Chondrocyte (in vitro differentiated cells): ENCODE data around the gene SLC4A1AP. TPM values are rescaled to one million over a fixed set of nuclear protein-coding genes. Genes with fewer than 3 reads are reported as not detected.
A peak's percentile ranks its signal among the peaks of the same experiment; 100 is the strongest.

Experiments used
- DNase-seq: peaks from one replicate; pipeline ENCODE4 v3.0.0; 2021; ENCODE audit warnings: mixed read lengths, low spot score
- H3K27ac Mint-ChIP-seq: one replicate; pipeline ENCODE4 v1.8.0; 2021; ENCODE audit warnings: mild to moderate bottlenecking, moderate library complexity, mixed read lengths; ENCODE audit not compliant: unreplicated experiment
- H3K27me3 Mint-ChIP-seq: 2 replicates; pipeline ENCODE4 v1.8.0; 2021; ENCODE audit warnings: low read depth, mixed read lengths
- H3K36me3 Mint-ChIP-seq: 2 replicates; pipeline ENCODE4 v1.8.0; 2021; ENCODE audit warnings: low read depth, mixed read lengths
- H3K4me1 Mint-ChIP-seq: 2 replicates; pipeline ENCODE4 v1.8.0; 2021; ENCODE audit warnings: low read depth, mild to moderate bottlenecking, mixed read lengths
- H3K4me3 Mint-ChIP-seq: one replicate; pipeline ENCODE4 v1.8.0; 2021; ENCODE audit warnings: mild to moderate bottlenecking, moderate library complexity, mixed read lengths; ENCODE audit not compliant: unreplicated experiment
- H3K9me3 Mint-ChIP-seq: 2 replicates; pipeline ENCODE4 v1.8.0; 2021; ENCODE audit warnings: low read depth, mixed read lengths
- CTCF ChIP-seq: fragments of 200-600 bp; sonication (generic); IDR thresholded peaks from 2 replicates; pipeline ENCODE4 v1.5.0; 2021; ENCODE audit warnings: antibody characterized with exemption, mild to moderate bottlenecking, moderate library complexity
- total RNA-seq: library from RNA; stranded (reverse); gene quantifications from 3 replicates; pipeline ENCODE4 v1.2.1, GENCODE V29; 2021

SLC4A1AP gene
- total RNA-seq, 1 donor from 2014 or later: 18.8 TPM

GRCh38 chr2:27708666-27709065 lies 45.0 kb downstream of the SLC4A1AP start:
- Mint-ChIP-seq H3K9me3 (no peaks in the 10 kb centered on the region), H3K4me1 (peaks cover 58% of the 10 kb centered on the region), H3K36me3 (no peaks in the 10 kb centered on the region), H3K4me3 (no peak overlapping the region), H3K27ac (peak overlapping the region; percentile 68), H3K27me3 (no peaks in the 10 kb centered on the region)
- DNase-seq: no peak
- TF ChIP-seq CTCF: no peak

GRCh38 chr2:27709326-27709725 lies 45.6 kb downstream of the SLC4A1AP start:
- Mint-ChIP-seq H3K27me3 (no peaks in the 10 kb centered on the region), H3K36me3 (no peaks in the 10 kb centered on the region), H3K4me3 (no peak overlapping the region), H3K27ac (no peak overlapping the region), H3K9me3 (no peaks in the 10 kb centered on the region), H3K4me1 (peaks cover 52% of the 10 kb centered on the region)
- no peak for DNase-seq
- TF ChIP-seq CTCF: no peak

GRCh38 chr2:27709960-27710575 lies 46.4 kb downstream of the SLC4A1AP start:
- TF ChIP-seq CTCF: no peak
- H3K4me1 Mint-ChIP-seq: peaks cover 53% of the 10 kb centered on the region
- H3K4me3 Mint-ChIP-seq: no peak overlapping the region
- H3K9me3 Mint-ChIP-seq: no peaks in the 10 kb centered on the region
- no peaks in the 10 kb centered on the region for H3K27me3 Mint-ChIP-seq
- no peaks in the 10 kb centered on the region for H3K36me3 Mint-ChIP-seq
- no peak overlapping the region for H3K27ac Mint-ChIP-seq
- no peak for DNase-seq

GRCh38 chr2:27710640-27711430 lies 47.1 kb downstream of the SLC4A1AP start:
- no peak overlapping the region for H3K4me3 Mint-ChIP-seq
- no peak for TF ChIP-seq CTCF
- H3K9me3 Mint-ChIP-seq: no peaks in the 10 kb centered on the region
- H3K36me3 Mint-ChIP-seq: no peaks in the 10 kb centered on the region
- no peak overlapping the region for H3K27ac Mint-ChIP-seq
- no peaks in the 10 kb centered on the region for H3K27me3 Mint-ChIP-seq
- DNase-seq: no peak
- H3K4me1 Mint-ChIP-seq: peaks cover 47% of the 10 kb centered on the region

GRCh38 chr2:27711804-27712203 lies 48.1 kb downstream of the SLC4A1AP start:
- no peak for DNase-seq
- H3K27ac Mint-ChIP-seq: no peak overlapping the region
- H3K36me3 Mint-ChIP-seq: no peaks in the 10 kb centered on the region
- H3K27me3 Mint-ChIP-seq: no peaks in the 10 kb centered on the region
- H3K4me3 Mint-ChIP-seq: no peak overlapping the region
- no peaks in the 10 kb centered on the region for H3K9me3 Mint-ChIP-seq
- peaks cover 43% of the 10 kb centered on the region for H3K4me1 Mint-ChIP-seq
- TF ChIP-seq CTCF: no peak
